ENCODE measurements around the gene PHC2. TPM values are rescaled to one million over a fixed set of nuclear protein-coding genes. Genes with fewer than 3 reads are reported as not detected.

PHC2 gene
- total and polyA plus RNA-seq, 2 donors from 2014 or later, result 118 to 149 TPM

DNA sequence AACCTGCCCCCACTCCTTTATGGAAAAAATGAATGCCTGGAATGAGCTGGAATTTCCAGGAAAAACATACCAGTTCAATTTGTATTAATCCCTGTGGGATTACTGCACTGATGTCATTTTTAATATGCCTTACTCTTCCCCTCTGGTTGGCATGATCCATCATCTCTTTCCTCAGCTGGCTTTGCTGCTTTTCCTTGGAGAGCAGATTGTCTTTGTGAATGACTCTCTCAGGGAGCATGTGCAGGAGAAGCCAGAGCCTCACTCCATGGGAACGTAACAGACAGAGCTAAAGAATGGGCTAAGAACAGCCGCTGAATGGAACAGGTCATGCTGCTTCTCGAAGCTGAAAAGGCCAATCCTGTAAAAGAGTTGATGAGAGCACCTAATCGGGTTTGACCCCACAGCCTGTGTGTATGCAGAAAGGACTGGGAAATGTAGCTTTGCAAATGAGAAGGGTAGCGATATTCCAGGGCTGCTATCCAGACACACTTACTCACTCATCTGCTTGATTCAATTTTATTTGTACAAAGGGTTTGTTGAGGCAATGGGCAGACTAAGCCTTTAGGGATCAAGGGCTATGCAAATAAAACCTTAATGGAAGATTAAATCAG is 20.7 kb downstream of the PHC2 start:
- no peaks in the 10 kb centered on the region for H3K36me3 ChIP-seq (ENCODE audit: control insufficient read depth in 2 of 3, insufficient read depth in 3 of 3, low read length in 3 of 3)
- TF ChIP-seq, protein P1, sequence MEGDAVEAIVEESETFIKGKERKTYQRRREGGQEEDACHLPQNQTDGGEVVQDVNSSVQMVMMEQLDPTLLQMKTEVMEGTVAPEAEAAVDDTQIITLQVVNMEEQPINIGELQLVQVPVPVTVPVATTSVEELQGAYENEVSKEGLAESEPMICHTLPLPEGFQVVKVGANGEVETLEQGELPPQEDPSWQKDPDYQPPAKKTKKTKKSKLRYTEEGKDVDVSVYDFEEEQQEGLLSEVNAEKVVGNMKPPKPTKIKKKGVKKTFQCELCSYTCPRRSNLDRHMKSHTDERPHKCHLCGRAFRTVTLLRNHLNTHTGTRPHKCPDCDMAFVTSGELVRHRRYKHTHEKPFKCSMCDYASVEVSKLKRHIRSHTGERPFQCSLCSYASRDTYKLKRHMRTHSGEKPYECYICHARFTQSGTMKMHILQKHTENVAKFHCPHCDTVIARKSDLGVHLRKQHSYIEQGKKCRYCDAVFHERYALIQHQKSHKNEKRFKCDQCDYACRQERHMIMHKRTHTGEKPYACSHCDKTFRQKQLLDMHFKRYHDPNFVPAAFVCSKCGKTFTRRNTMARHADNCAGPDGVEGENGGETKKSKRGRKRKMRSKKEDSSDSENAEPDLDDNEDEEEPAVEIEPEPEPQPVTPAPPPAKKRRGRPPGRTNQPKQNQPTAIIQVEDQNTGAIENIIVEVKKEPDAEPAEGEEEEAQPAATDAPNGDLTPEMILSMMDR (IDR thresholded peaks at IDR 0.05; ENCODE audit: borderline replicate concordance, extremely low read depth, insufficient read depth), result no peak
- no peaks in the 10 kb centered on the region for H3K4me1 ChIP-seq (ENCODE audit: control insufficient read depth in 2 of 3, insufficient read depth in 2 of 3, low read depth in 1 of 3, low read length in 3 of 3)
- H3K27ac ChIP-seq (ENCODE audit: low read depth in 2 of 2, low read length in 2 of 2), result no peak overlapping the region
- intact Hi-C loops (cut with DNase I), result no loop called here
- no peak overlapping the region for H3K9ac ChIP-seq (ENCODE audit: low read length in 3 of 3)
- no peaks in the 10 kb centered on the region for H3K27me3 ChIP-seq (ENCODE audit: control insufficient read depth, insufficient read depth, low read length)
- H3K4me3 ChIP-seq (ENCODE audit: low read length in 3 of 3), result no peak overlapping the region
- FAIRE-seq (no peak), DNase-seq (no peak)
- peaks cover 0 to 4% (median 0%) of the 10 kb centered on the region in 3 donors for H3K9me3 ChIP-seq (ENCODE audit: control insufficient read depth in 2 of 3, insufficient read depth in 1 of 3, low read length in 3 of 3)

DNA sequence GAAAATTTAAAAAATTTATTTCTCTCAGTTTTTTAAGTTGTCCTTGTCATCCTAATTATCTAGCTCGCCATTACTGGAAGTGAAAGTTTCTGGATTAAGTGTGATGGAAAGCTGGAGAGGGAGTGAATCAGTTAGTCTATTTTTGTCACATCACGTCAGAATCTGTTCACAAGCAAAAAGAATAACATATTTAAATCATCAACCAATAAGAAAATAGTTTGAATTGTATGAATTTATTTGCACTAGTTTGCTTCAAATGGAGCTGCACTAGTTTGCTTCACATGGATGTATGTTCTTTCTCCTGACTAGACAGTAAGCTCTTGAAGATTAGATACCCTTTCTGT is 22.8 kb downstream of the PHC2 start:
- Histone ChIP-seq H3K27ac (ENCODE audit: low read depth in 2 of 2, low read length in 2 of 2) (no peak overlapping the region), H3K4me3 (ENCODE audit: low read length in 3 of 3) (no peak overlapping the region), H3K4me1 (ENCODE audit: control insufficient read depth in 2 of 3, insufficient read depth in 2 of 3, low read depth in 1 of 3, low read length in 3 of 3) (no peaks in the 10 kb centered on the region), H3K9me3 (ENCODE audit: control insufficient read depth in 2 of 3, insufficient read depth in 1 of 3, low read length in 3 of 3) (peaks cover 0 to 4% (median 0%) of the 10 kb centered on the region in 3 donors), H3K36me3 (ENCODE audit: control insufficient read depth in 2 of 3, insufficient read depth in 3 of 3, low read length in 3 of 3) (no peaks in the 10 kb centered on the region), H3K27me3 (ENCODE audit: control insufficient read depth, insufficient read depth, low read length) (no peaks in the 10 kb centered on the region), H3K9ac (ENCODE audit: low read length in 3 of 3) (no peak overlapping the region)
- FAIRE-seq (no peak), DNase-seq (no peak)
- TF ChIP-seq, protein P1 (IDR thresholded peaks at IDR 0.05; ENCODE audit: borderline replicate concordance, extremely low read depth, insufficient read depth), result no peak
- intact Hi-C loops (cut with DNase I), result no loop called here

DNA sequence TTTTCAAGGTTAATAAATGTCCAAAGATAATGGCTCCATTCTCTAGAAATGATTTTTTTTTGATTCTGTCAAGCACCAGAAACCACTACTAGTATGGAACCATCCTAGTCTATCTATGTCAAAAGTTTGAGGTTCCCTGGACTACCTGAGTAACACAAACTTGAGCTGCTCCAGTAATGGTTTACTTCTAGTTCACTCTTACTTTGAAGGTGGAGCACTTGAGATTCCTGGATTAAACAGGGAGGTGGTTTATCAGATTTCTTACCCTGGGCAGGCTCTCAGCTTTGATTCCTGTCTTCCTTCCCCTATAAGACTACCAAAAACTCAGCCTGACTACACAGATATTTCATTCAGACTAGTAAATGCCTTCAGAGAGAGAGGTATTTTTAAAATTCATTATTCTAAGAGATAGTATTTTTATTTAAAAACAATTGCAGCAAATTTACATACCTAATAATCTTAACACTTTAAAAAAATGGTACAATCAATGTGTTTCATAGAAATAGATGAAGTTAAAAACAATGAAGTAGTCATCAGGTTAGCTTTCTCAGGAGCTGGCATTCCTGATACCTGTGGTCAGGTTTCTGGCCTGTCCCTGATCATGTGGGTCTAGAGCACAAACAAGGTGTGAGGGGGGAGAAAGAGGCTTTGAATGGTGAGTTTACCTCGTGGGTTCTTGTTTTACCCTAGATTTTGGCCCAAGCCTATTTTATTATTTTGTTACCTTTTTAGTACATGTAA is 23.4 kb downstream of the PHC2 start:
- intact Hi-C loops (cut with DNase I), result no loop called here
- no peak for FAIRE-seq
- Histone ChIP-seq H3K36me3 (ENCODE audit: control insufficient read depth in 2 of 3, insufficient read depth in 3 of 3, low read length in 3 of 3) (no peaks in the 10 kb centered on the region), H3K9me3 (ENCODE audit: control insufficient read depth in 2 of 3, insufficient read depth in 1 of 3, low read length in 3 of 3) (peaks cover 0 to 4% (median 0%) of the 10 kb centered on the region in 3 donors), H3K9ac (ENCODE audit: low read length in 3 of 3) (no peak overlapping the region), H3K4me3 (ENCODE audit: low read length in 3 of 3) (no peak overlapping the region), H3K27ac (ENCODE audit: low read depth in 2 of 2, low read length in 2 of 2) (no peak overlapping the region), H3K4me1 (ENCODE audit: control insufficient read depth in 2 of 3, insufficient read depth in 2 of 3, low read depth in 1 of 3, low read length in 3 of 3) (no peaks in the 10 kb centered on the region), H3K27me3 (ENCODE audit: control insufficient read depth, insufficient read depth, low read length) (no peaks in the 10 kb centered on the region)
- TF ChIP-seq, protein P1 (IDR thresholded peaks at IDR 0.05; ENCODE audit: borderline replicate concordance, extremely low read depth, insufficient read depth), result no peak
- DNase-seq, result no peak

Data from kidney (tissue), 14 donors.